Measurements from ENCODE around the gene NEURL3.

Gene NEURL3

GRCh38 chr2:96485751-96486651 is 19.2 kb downstream of the NEURL3 start:
- peak; percentile 48 to 54 for DNase-seq (ENCODE audit: low read depth in 1 of 2, low spot score in 1 of 2)
- Histone ChIP-seq H3K27me3 (ENCODE audit: insufficient read depth, poor library complexity, severe bottlenecking) (no peaks in the 10 kb centered on the region), H3K27ac (replicated peaks) (no peak overlapping the region), H3K4me3 (replicated peaks; ENCODE audit: insufficient read depth, low read length) (peak overlapping the region; percentile 30)
- peak; percentile 76 for TF ChIP-seq SPI1 (IDR thresholded peaks at IDR 0.05; ENCODE audit: borderline replicate concordance, low read depth)
- TF ChIP-seq POLR2AphosphoS5 (IDR thresholded peaks at IDR 0.05; ENCODE audit: low read depth), result no peak
- TF ChIP-seq REST (IDR thresholded peaks at IDR 0.05; ENCODE audit: insufficient replicate concordance, low read depth), result no peak
- no peak for TF ChIP-seq CTCF (IDR thresholded peaks at IDR 0.05; ENCODE audit: insufficient read depth, low read length)
- TF ChIP-seq GABPA (IDR thresholded peaks at IDR 0.05; ENCODE audit: low read depth), result no peak

GRCh38 chr2:96485350-96485749 is 19.8 kb downstream of the NEURL3 start:
- Histone ChIP-seq H3K27ac (replicated peaks) (no peak overlapping the region), H3K4me3 (replicated peaks; ENCODE audit: insufficient read depth, low read length) (no peak overlapping the region), H3K27me3 (ENCODE audit: insufficient read depth, poor library complexity, severe bottlenecking) (no peaks in the 10 kb centered on the region)
- DNase-seq (ENCODE audit: low read depth in 1 of 2, low spot score in 1 of 2), result no peak
- TF ChIP-seq GABPA (IDR thresholded peaks at IDR 0.05; ENCODE audit: low read depth) (no peak), POLR2AphosphoS5 (IDR thresholded peaks at IDR 0.05; ENCODE audit: low read depth) (no peak), REST (IDR thresholded peaks at IDR 0.05; ENCODE audit: insufficient replicate concordance, low read depth) (no peak), CTCF (IDR thresholded peaks at IDR 0.05; ENCODE audit: insufficient read depth, low read length) (no peak), SPI1 (IDR thresholded peaks at IDR 0.05; ENCODE audit: borderline replicate concordance, low read depth) (no peak)

- no peaks in the 10 kb centered on the region for H3K27me3 ChIP-seq (ENCODE audit: insufficient read depth, poor library complexity, severe bottlenecking)
- no peak overlapping the region for H3K27ac ChIP-seq (replicated peaks)
- TF ChIP-seq CTCF (IDR thresholded peaks at IDR 0.05; ENCODE audit: insufficient read depth, low read length) (no peak), SPI1 (IDR thresholded peaks at IDR 0.05; ENCODE audit: borderline replicate concordance, low read depth) (no peak), REST (IDR thresholded peaks at IDR 0.05; ENCODE audit: insufficient replicate concordance, low read depth) (no peak), POLR2AphosphoS5 (IDR thresholded peaks at IDR 0.05; ENCODE audit: low read depth) (no peak), GABPA (IDR thresholded peaks at IDR 0.05; ENCODE audit: low read depth) (no peak)
- H3K4me3 ChIP-seq (replicated peaks; ENCODE audit: insufficient read depth, low read length), result no peak overlapping the region
- DNase-seq (ENCODE audit: low read depth in 1 of 2, low spot score in 1 of 2), result no peak
Observed at GRCh38 chr2:96484091-96484490, 21.1 kb downstream of the NEURL3 start.

Measured in HL-60 (cell line).